GM18508 (cell line): Measurements from ENCODE around the gene PSKH1.
A peak's percentile ranks its signal among the peaks of the same experiment; 100 is the strongest.
"Not testable (repeated sequence)": the region's sequence is repeated elsewhere in the genome, so short reads cannot be mapped to it uniquely, and the experiment has no call there.

Source experiments
- ATAC-seq: cut with Tn5 transposase; IDR thresholded peaks from one replicate; pipeline ENCODE4 v1.9.1; 2021; ENCODE audit warnings: moderate number of reproducible peaks; ENCODE audit not compliant: insufficient read depth, unreplicated experiment

PSKH1 gene

GRCh38 chr16:67936880-67937605 is 44.0 kb downstream of the PSKH1 start:
- peak; percentile 34 for ATAC-seq

GRCh38 chr16:67937713-67938112 is 44.7 kb downstream of the PSKH1 start:
- ATAC-seq = not testable (repeated sequence)

DNA sequence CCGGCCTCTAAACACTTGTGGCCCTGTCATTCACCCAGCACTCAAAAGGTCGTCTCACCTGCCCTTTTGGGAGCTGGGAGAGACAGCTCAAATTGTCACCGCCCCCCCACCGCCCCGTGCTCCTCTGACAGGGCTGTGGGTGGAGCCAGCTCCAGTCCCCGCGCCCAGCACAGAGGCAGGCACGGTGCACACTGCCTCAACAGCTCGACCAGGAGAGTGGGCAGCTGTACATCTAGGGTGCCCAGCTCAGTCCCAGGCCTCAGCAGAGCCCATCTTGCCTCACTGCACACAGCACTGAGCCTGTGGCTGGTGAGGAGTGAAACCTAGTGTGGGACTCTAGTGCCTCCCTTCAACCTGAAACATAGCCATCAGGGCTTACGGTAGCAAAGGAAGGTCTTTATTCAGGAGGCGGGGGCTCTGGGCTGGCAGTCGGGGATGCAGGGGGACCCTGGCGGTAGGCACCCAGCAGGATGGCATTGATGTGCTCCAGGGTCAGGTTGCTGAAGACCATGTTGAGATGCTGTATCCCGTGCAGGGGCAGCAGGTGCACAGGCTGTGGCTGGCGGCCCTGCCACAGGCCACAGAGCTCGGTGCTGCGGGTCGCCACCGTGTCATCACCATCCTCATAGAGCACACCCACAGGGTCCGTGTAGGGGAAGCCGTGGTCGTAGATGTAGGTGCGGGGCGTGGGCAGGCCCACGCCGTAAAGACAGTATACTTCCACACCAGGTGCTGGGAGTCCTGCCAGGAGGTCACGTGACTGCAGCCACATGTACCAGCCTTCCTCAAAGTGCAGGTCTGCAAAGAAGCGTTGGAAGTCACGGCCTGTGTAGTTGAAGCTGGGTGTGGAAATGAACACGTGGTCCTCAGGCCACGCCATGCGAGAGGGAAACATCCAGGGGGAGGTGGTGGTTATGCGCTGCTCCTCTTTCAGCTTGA is 46.7 kb downstream of the PSKH1 start:
- no peak for ATAC-seq

DNA sequence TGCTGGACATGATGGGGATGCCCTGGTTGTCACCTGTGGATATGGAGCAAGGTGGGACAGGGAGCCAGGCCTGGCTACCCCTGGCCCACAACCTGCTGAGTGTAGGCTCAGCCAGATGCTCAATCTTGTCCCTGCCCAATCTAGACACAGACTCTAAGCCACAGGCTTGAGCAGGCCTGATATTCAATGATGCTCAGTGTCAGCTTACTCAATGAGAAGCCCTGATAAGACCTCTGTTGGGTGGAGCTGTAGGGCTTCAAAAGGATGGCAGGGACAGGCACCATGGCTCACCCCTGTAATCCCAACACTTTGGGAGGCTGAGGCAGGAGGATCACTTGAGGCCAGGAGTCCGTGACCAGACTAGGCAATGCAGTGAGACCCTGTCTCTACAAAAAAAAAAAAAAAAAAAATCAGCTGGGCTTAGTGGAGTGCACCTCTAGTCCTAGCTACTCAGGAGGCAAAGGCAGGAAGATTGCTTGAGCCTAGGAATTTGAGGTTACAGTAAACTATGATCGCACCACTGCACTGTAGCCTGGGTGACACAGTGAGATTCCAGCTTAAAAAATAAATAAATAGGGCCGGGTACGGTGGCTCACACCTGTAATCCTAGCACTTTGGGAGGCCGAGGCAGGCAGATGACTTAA is 47.5 kb downstream of the PSKH1 start:
- no peak for ATAC-seq

DNA sequence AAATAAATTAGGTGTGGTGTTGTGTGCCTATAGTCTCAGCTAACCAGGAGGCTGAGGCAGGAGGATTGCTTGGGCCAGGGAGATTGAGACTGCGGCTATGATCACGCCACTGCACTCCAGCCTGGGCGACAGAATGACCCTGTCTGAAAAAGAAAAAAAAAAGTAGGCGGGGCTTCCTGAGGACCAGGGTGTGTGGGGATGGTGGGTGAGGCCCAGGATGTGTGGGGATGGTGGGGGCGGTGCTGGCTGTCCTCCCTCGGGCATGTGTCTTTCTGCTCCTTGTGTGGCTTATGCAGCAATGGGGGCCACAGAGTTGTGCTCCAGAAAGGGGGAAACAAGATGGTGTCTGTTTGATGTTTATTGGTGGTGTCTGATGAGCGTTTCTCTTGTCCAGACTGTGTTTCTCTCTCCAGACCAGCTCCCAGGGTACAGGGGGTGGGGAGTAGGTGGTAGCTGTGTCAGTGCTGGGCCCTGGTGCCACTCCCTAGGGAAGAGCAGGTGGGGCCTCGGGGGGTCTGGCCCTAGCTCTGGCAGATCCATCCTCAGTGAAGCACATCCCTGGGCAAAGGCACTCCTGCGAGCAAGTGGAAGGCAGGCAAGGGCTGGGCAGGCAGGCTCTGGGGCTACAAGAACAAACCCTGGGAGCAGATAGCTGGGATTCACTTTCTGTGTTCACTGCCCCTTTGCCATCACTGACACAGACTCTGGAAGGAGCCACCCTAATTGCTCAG is 48.6 kb downstream of the PSKH1 start:
- no peak for ATAC-seq

GRCh38 chr16:67942200-67942509 is 49.1 kb downstream of the PSKH1 start:
- no peak for ATAC-seq

GRCh38 chr16:67942510-67943255 is 49.6 kb downstream of the PSKH1 start:
- ATAC-seq = no peak

- no peak for ATAC-seq
These were observed 50.2 kb downstream of the PSKH1 start for GRCh38 chr16:67943256-67943618.

GRCh38 chr16:67943619-67944504 is 50.8 kb downstream of the PSKH1 start, which contains the start of gene LCAT:
TSS of gene LCAT (minus strand) at chr16:67944120. CDS start at chr16:67944101, 19 bp downstream.
- no peak for ATAC-seq

DNA sequence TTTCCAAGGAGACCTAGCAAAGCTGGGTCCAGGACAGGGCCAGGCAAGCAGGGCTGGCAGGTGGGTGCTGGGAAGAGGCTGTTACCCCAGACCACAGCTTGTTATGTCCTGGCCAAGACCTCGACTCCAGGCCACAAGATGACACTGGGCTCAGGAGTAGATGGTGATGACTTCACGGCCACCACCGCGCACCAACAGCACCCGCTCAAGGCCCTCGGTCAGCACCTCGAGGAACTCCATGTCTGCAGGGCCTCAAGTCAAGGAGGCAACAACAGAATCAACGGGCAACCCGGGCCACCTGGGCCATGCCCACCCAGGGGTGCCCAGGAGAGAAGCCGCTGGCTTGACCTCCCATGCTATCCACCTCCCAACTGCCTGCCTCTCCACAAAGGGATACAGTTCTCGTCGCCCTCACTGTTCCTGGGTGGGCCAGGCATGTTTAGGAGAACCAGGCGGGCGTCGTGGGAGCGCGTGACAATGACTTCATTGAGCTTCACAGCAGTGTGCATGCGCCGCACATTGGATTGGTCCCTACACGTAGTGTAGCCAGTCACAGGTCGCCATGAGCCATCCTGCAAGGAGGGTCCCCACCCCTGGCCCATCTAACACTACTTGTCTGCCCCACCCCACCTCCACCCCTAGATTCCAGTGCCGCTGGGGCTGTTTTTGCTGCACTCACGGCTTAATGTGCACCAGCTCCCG is 51.8 kb downstream of the PSKH1 start:
- ATAC-seq = no peak

GRCh38 chr16:67945392-67945933 is 52.4 kb downstream of the PSKH1 start:
- ATAC-seq = no peak

- no peak for ATAC-seq
These were observed 53.1 kb downstream of the PSKH1 start for GRCh38 chr16:67946128-67946569.

DNA sequence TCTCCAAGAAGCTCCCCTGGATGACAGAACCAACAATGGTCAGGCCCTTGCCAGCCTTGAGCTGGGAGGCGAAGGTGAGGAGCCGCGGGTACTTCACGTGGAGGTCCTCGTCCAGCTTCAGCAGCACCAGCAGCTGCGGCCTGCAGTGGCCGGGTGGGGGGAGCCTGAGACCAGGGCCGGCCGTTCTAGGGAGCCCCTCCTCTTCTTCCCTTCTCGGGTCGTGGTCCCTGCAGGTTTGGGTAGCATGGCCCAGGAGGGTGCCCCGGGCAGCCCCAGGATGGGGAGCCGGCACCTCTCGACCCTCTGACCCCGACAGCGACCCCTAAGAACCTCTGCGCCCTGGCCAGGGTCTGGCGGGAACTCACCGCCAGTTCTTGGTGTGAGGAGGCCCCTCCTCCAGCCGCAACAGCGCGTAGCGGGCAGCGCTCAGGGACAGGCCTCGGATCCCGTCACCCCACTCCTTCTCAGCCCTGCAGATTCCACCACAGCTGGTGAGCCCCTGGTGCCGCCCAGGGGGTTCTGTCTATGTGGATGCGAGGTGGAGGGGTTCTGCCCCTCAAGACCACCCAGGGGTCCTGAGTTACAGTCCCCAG is 54.0 kb downstream of the PSKH1 start:
- ATAC-seq = no peak

DNA sequence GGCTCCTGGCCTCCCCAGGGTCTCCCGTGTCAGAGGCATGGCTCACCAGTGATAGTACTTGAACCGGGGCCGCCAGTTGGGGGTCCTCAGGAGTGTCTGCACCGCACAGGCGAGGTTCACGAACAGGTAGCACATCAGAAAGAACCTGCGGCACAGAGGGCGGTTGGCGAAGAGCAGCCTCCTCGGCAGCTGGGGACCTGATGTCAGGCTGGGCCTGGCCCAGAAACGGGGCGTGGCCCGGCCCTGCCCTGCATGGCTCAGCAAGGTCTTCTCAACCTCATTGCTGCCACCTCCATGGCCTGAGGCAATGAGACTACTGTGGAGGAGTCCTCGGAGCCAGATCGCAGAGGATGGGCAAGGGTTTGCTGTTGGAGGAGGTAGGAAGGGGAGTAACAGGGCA is 55.0 kb downstream of the PSKH1 start:
- no peak for ATAC-seq

DNA sequence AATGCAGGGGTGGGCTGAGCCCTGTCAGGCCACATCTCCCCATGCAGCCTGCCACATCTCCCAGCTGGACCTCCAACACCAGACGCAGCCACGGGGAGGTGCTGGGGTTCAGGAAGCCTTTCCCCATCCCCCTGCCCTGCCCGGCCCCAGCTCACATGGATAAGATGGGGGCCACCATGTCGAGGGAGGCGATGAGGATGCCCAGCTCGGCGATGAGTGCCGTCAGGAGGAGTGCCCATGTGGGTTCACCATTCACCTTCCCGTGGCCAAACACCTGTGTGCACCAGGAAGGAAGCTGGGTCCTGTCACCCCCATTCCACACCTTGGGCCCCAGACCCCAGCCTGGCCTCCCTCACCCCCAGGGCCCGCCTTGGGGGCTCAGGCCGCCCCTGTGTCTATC is 56.6 kb downstream of the PSKH1 start:
- ATAC-seq = no peak

- ATAC-seq = no peak
These were observed 57.3 kb downstream of the PSKH1 start for GRCh38 chr16:67950335-67950843.

DNA sequence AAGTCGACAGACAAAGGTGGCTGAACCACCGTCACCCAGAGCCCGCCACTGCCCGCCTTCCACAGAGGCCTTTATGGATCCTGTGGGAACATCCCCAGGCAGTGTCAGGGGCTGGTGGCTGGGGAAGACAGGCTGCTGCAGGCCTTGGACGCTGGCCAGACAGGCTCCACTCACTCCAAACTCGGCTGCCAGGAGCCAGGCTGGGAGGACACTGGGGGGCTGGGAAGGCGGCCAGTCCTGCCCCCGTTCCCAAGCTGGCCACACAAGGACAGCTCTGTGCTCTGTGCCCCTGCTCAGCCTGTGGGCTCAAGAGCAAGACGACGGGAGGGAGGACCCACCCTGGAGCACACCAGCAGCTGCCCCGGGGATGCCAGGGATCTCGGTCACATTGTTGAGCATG is 58.4 kb downstream of the PSKH1 start:
- no peak for ATAC-seq
